Mesodermal cell (in vitro differentiated cells): ENCODE measurements around the gene GYG2.
"Not testable (repeated sequence)": the region's sequence is repeated elsewhere in the genome, so short reads cannot be mapped to it uniquely, and the experiment has no call there.

Source experiments
- H3K27ac ChIP-seq: 2 replicates; pipeline ENCODE4 v1.7.0; 2013; ENCODE audit warnings: mild to moderate bottlenecking, low read depth, low read length, moderate library complexity; ENCODE audit not compliant: severe bottlenecking
- H3K36me3 ChIP-seq: 2 replicates; pipeline ENCODE4 v1.7.1; 2013; ENCODE audit warnings: mild to moderate bottlenecking, low read length, moderate library complexity; ENCODE audit not compliant: control insufficient read depth, insufficient read depth
- H3K4me1 ChIP-seq: one replicate; pipeline ENCODE4 v1.7.1; 2013; ENCODE audit warnings: mild to moderate bottlenecking, low read length; ENCODE audit not compliant: insufficient read depth, control insufficient read depth, poor library complexity, severe bottlenecking
- H3K4me3 ChIP-seq: 2 replicates; pipeline ENCODE4 v1.7.0; 2013; ENCODE audit warnings: low read length, control low read depth, mild to moderate bottlenecking; ENCODE audit not compliant: insufficient read depth, poor library complexity, severe bottlenecking; ENCODE audit errors: extremely low read depth
- H3K9me3 ChIP-seq: 2 replicates; pipeline ENCODE4 v1.7.1; 2013; ENCODE audit warnings: mild to moderate bottlenecking, low read length, moderate library complexity; ENCODE audit not compliant: control insufficient read depth
- WGBS, 2 experiments: methylation state at CpG; one replicate each; pipeline ENCODE4 v1.1.5; 2013; ENCODE audit warnings: missing lambda C conversion rate in 2 of 2; ENCODE audit not compliant: insufficient coverage in 2 of 2; 5-methylcytosine and 5-hydroxymethylcytosine counted together

GYG2 gene

GRCh38 chrX:2812161-2812907 lies 16.4 kb upstream of the GYG2 start:
- not testable (repeated sequence) for H3K9me3 ChIP-seq, H3K27ac ChIP-seq, H3K4me1 ChIP-seq, H3K36me3 ChIP-seq, H3K4me3 ChIP-seq
- 15 to 92% methylated on average over 2 to 6 of the region's 16 CpGs for WGBS, 2 experiments

GRCh38 chrX:2817036-2817435 lies 11.7 kb upstream of the GYG2 start:
- H3K4me1 ChIP-seq = no peaks in the 10 kb centered on the region
- H3K4me3 ChIP-seq = no peak overlapping the region
- H3K36me3 ChIP-seq = no peaks in the 10 kb centered on the region
- no CpG with 5 or more reads among the region's 2 CpGs for WGBS, 2 experiments
- H3K27ac ChIP-seq = no peak overlapping the region
- H3K9me3 ChIP-seq = no peaks in the 10 kb centered on the region

- 86 to 96% methylated on average over 3 to 4 of the region's 9 CpGs for WGBS, 2 experiments
- Histone ChIP-seq H3K4me3 (no peak overlapping the region), H3K27ac (no peak overlapping the region), H3K9me3 (no peaks in the 10 kb centered on the region), H3K36me3 (no peaks in the 10 kb centered on the region), H3K4me1 (no peaks in the 10 kb centered on the region)
Measured at GRCh38 chrX:2819345-2820135, 9.2 kb upstream of the GYG2 start.

GRCh38 chrX:2820136-2820771 lies 8.5 kb upstream of the GYG2 start:
- H3K36me3 ChIP-seq = no peaks in the 10 kb centered on the region
- no peaks in the 10 kb centered on the region for H3K4me1 ChIP-seq
- H3K27ac ChIP-seq = no peak overlapping the region
- WGBS, 2 experiments = 100% methylated on average over 2 of the region's 8 CpGs; no CpG with 5 or more reads in 1 of the 2 experiments
- no peak overlapping the region for H3K4me3 ChIP-seq
- no peaks in the 10 kb centered on the region for H3K9me3 ChIP-seq

- Histone ChIP-seq H3K9me3 (no peaks in the 10 kb centered on the region), H3K36me3 (no peaks in the 10 kb centered on the region), H3K4me3 (no peak overlapping the region), H3K4me1 (peaks cover 3% of the 10 kb centered on the region), H3K27ac (no peak overlapping the region)
- WGBS, 2 experiments = 80 to 90% methylated on average over 1 to 3 of the region's 13 CpGs
Measured at GRCh38 chrX:2823795-2824386, 4.8 kb upstream of the GYG2 start.

- Histone ChIP-seq H3K4me1 (peaks cover 3% of the 10 kb centered on the region), H3K36me3 (no peaks in the 10 kb centered on the region), H3K9me3 (no peaks in the 10 kb centered on the region), H3K4me3 (no peak overlapping the region), H3K27ac (no peak overlapping the region)
Measured at GRCh38 chrX:2824886-2825285, 3.8 kb upstream of the GYG2 start.

- no peaks in the 10 kb centered on the region for H3K36me3 ChIP-seq
- WGBS, 2 experiments = 0 to 1% methylated on average over 3 to 17 of the region's 44 CpGs
- no peak overlapping the region for H3K27ac ChIP-seq
- peaks cover 3% of the 10 kb centered on the region for H3K4me1 ChIP-seq
- H3K4me3 ChIP-seq = peak overlapping the region; percentile 49
- H3K9me3 ChIP-seq = no peaks in the 10 kb centered on the region
Measured at GRCh38 chrX:2828959-2829411, 255 bp downstream of the GYG2 start.

GRCh38 chrX:2829469-2830246 lies 928 bp downstream of the GYG2 start:
- Histone ChIP-seq H3K27ac (no peak overlapping the region), H3K9me3 (no peaks in the 10 kb centered on the region), H3K4me3 (peak overlapping the region; percentile 49), H3K36me3 (no peaks in the 10 kb centered on the region), H3K4me1 (peaks cover 3% of the 10 kb centered on the region)
- WGBS, 2 experiments = 36% methylated on average over 18 of the region's 62 CpGs; no CpG with 5 or more reads in 1 of the 2 experiments

GRCh38 chrX:2831471-2832228 lies 2.9 kb downstream of the GYG2 start:
- Histone ChIP-seq H3K4me1 (peaks cover 3% of the 10 kb centered on the region), H3K27ac (no peak overlapping the region), H3K4me3 (no peak overlapping the region), H3K9me3 (no peaks in the 10 kb centered on the region), H3K36me3 (no peaks in the 10 kb centered on the region)
- 100% methylated on average over 4 of the region's 14 CpGs for WGBS, 2 experiments
